HG03025 (cell line): ENCODE measurements around the gene UTY.
"Not testable (repeated sequence)": the region's sequence is repeated elsewhere in the genome, so short reads cannot be mapped to it uniquely, and the experiment has no call there.

ENCODE experiments used
- ATAC-seq: cut with Tn5 transposase; IDR thresholded peaks from one replicate; pipeline ENCODE4 v1.9.1; 2021; ENCODE audit warnings: mild to moderate bottlenecking, moderate library complexity; ENCODE audit not compliant: unreplicated experiment, low FRiP score

UTY gene

GRCh38 chrY:13312966-13313365, 166.9 kb downstream of the UTY start:
- ATAC-seq = no peak

GRCh38 chrY:13307959-13308358, 171.9 kb downstream of the UTY start:
- ATAC-seq = no peak

- no peak for ATAC-seq
These were observed 179.0 kb downstream of the UTY start for GRCh38 chrY:13300795-13301194.

- no peak for ATAC-seq
These were observed 180.4 kb downstream of the UTY start for GRCh38 chrY:13299411-13299810.

- no peak for ATAC-seq
These were observed 183.5 kb downstream of the UTY start for GRCh38 chrY:13296176-13296890.

GRCh38 chrY:13295026-13295425, 184.8 kb downstream of the UTY start:
- ATAC-seq = no peak

GRCh38 chrY:13291199-13291598, 188.6 kb downstream of the UTY start:
- no peak for ATAC-seq

GRCh38 chrY:13282151-13283054, 197.4 kb downstream of the UTY start:
- ATAC-seq = not testable (repeated sequence)

GRCh38 chrY:13279561-13279960, 200.3 kb downstream of the UTY start:
- no peak for ATAC-seq

GRCh38 chrY:13271706-13272105, 208.1 kb downstream of the UTY start:
- ATAC-seq = no peak

- not testable (repeated sequence) for ATAC-seq
These were observed 225.8 kb downstream of the UTY start for GRCh38 chrY:13253941-13254440.

GRCh38 chrY:13250421-13250820, 229.4 kb downstream of the UTY start:
- ATAC-seq = no peak

- ATAC-seq = no peak
These were observed 236.1 kb downstream of the UTY start for GRCh38 chrY:13243716-13244115.

- ATAC-seq = no peak
These were observed 245.9 kb downstream of the UTY start for GRCh38 chrY:13233901-13234300.

GRCh38 chrY:13233118-13233517, 246.7 kb downstream of the UTY start:
- no peak for ATAC-seq

- ATAC-seq = no peak
These were observed 252.4 kb downstream of the UTY start for GRCh38 chrY:13227354-13227953.

- no peak for ATAC-seq
These were observed 268.7 kb downstream of the UTY start for GRCh38 chrY:13210961-13211646.

GRCh38 chrY:13205214-13205613, 274.6 kb downstream of the UTY start:
- no peak for ATAC-seq
